Stomach (tissue), 9 donors: ENCODE measurements around the gene SYNDIG1. TPM values are rescaled to one million over a fixed set of nuclear protein-coding genes. Genes with fewer than 3 reads are reported as not detected.

Source experiments
- DNase-seq, 2 donors: peaks; one replicate each; pipeline versions ENCODE4 v3.0.0 to v3.0.0-alpha.2; 2013 to 2019
- H3K27ac ChIP-seq, 5 donors: fragments of 200-600 bp in 4 of 5; sonication (generic) in 4 of 5; one replicate each; pipeline ENCODE4 v1.5.1; 2013 to 2019; ENCODE audit warnings: mild to moderate bottlenecking in 1 of 5, moderate library complexity in 1 of 5
- H3K27me3 ChIP-seq, 3 donors: fragments of 200-600 bp; sonication (generic); one replicate each; pipeline ENCODE4 v1.5.1; 2017 to 2019; ENCODE audit warnings: mixed run types in 1 of 3
- H3K36me3 ChIP-seq, 4 donors: fragments of 200-600 bp; sonication (generic); 1 replicate in 3 of 4; 2 replicates in 1 of 4; pipeline ENCODE4 v1.5.1; 2016 to 2019
- H3K4me1 ChIP-seq, 4 donors: fragments of 200-600 bp; sonication (generic); one replicate each; pipeline ENCODE4 v1.5.1; 2016 to 2019
- H3K4me3 ChIP-seq, 4 donors: fragments of 200-600 bp; sonication (generic) in 3 of 4; one replicate each; pipeline ENCODE4 v1.5.1; 2016 to 2019; ENCODE audit warnings: mild to moderate bottlenecking in 1 of 4
- H3K9me3 ChIP-seq, 4 donors: fragments of 200-600 bp; sonication (generic); one replicate each; pipeline ENCODE4 v1.5.1; 2016 to 2019
- CTCF ChIP-seq, 7 experiments: fragments of 450-650 bp in 4 of 7; fragments of 200-600 bp in 3 of 7; sonication (generic) in 3 of 7; IDR thresholded peaks; one replicate each; pipeline ENCODE4 v1.5.1; 2016 to 2019; ENCODE audit warnings: antibody characterized with exemption in 7 of 7, control low read depth in 2 of 7, mild to moderate bottlenecking in 1 of 7
- EP300 ChIP-seq: sonication (generic); formaldehyde crosslinking; IDR thresholded peaks from one replicate; pipeline ENCODE4 v1.6.1; 2017; ENCODE audit warnings: antibody characterized with exemption
- POLR2A ChIP-seq, 4 donors: fragments of 450-650 bp; IDR thresholded peaks; one replicate each; pipeline ENCODE4 v1.6.1; 2016; ENCODE audit warnings: antibody characterized with exemption in 4 of 4, control low read depth in 2 of 4, mild to moderate bottlenecking in 1 of 4, moderate library complexity in 1 of 4
- POLR2AphosphoS5 ChIP-seq, 3 donors: sonication (generic); formaldehyde crosslinking; IDR thresholded peaks; one replicate each; pipeline ENCODE4 v1.6.1; 2016; ENCODE audit warnings: antibody characterized with exemption in 3 of 3
- WGBS, 5 donors: extraction: QIAGEN DNeasy Blood & Tissue Kit in 3 of 5; methylation state at CpG; one replicate each; pipeline versions ENCODE4 v1.1.5 to v1.1.7; 2013 to 2018; 5-methylcytosine and 5-hydroxymethylcytosine counted together
- intact Hi-C: fragments of 100-400 bp; cut with DNase I; formaldehyde crosslinking; loops from one replicate; pipeline ENCODE4 v1.15.1; 2023; ENCODE audit warnings: low total_unique reads
- polyA plus RNA-seq, 3 donors: library from polyadenylated mRNA; stranded (reverse); fragments of 200-250 nt; gene quantifications; one replicate each; pipeline ENCODE4 v1.2.3, GENCODE V29; 2013
- total RNA-seq, 5 donors: library from RNA; depleted of rRNA; stranded (reverse); fragments of >200 nt; gene quantifications; one replicate each; pipeline versions ENCODE4 v1.1.0 to v1.2.3, GENCODE V29; 2014 to 2016
- donor health status: healthy with polysubstance abuse.
- donor health status: Bipolar disorder and iron deficiency.
- donor health status: healthy.

Gene SYNDIG1
- total and polyA plus RNA-seq, 8 donors = 0.29 to 2.0 (median 0.89) TPM; not detected in 4

DNA sequence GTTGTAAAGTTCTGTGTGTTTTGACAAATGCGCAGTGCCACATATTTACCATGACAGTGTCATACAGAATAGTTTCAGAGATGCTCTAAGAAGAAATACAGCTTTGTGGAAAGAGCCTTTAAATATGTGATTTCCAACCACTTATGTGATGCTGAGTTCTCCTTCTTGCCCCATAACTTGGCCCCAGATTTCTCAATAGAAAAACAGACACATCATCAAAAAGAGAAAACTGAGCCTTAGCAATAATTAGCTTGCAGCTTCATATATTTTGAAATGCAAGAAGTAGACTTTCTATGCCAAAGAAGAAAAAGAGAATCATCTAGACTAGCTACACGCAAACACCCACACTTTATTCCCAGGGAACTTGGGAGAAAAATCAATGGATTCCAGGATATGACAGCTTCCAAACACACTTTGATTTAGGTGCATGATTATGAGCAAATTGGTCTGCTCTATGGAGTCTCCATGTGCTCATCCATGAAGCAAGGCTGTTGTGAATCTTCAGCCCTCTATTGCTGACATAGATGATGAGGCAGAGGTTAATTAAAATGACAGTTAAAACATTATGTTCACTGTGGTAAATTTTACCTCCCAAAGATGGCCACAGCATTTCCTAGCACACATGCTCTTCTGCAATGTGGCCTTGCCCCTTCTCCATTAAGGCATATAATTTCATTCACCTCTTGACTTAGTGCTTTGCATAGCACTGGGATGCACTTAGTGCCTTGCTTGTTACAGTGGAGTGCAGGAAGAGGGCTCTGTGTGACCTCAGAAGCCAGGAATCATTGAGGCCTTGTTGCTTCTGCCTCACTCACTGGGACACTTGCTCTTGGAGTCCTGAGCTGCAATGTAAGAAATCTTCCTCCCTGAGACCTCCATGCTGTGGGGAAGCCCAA lies 174.6 kb downstream of the SYNDIG1 start:
- no peak for DNase-seq
- intact Hi-C loops = no loop called here
- Histone ChIP-seq H3K27me3 (no peaks in the 10 kb centered on the region), H3K27ac (no peak overlapping the region), H3K36me3 (no peaks in the 10 kb centered on the region), H3K9me3 (peaks cover 0 to 25% (median 0%) of the 10 kb centered on the region in 4 donors), H3K4me3 (no peak overlapping the region), H3K4me1 (no peaks in the 10 kb centered on the region)
- no peak for TF ChIP-seq EP300
- TF ChIP-seq CTCF (IDR thresholded peaks at IDR 0.05) = no peak
- TF ChIP-seq POLR2AphosphoS5 (IDR thresholded peaks at IDR 0.05) = no peak
- TF ChIP-seq POLR2A (IDR thresholded peaks at IDR 0.05) = no peak
- WGBS, 5 donors = 85 to 97% (median 95%) methylated on average over 2 of the region's 2 CpGs

DNA sequence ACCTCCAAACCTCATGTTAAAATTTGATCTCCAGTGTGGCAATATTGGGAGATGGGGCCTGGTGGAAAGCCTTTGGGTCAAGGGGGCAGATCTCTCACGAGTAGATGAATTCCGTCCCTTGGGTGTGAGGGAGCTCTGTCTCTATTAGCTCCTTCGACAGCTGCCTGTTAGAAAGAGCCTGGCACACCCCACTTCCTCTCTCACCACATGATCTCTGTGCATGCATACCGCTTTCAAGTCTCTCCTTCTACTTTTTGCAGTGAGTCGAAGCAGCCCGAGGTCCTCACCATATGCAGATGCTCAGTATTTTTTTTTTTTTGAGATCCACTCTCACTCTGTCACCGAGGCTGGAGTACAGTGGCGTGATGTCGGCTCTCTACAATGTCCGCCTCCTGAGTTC lies 176.9 kb downstream of the SYNDIG1 start:
- H3K27ac ChIP-seq = no peak overlapping the region
- intact Hi-C loops = no loop called here
- DNase-seq = no peak
- H3K36me3 ChIP-seq = no peaks in the 10 kb centered on the region
- peaks cover 7 to 17% (median 13%) of the 10 kb centered on the region in 4 donors for H3K4me1 ChIP-seq
- no peaks in the 10 kb centered on the region for H3K27me3 ChIP-seq
- peaks cover 0 to 25% (median 0%) of the 10 kb centered on the region in 4 donors for H3K9me3 ChIP-seq
- WGBS, 5 donors = 75 to 85% (median 81%) methylated on average over 10 of the region's 10 CpGs
- no peak for TF ChIP-seq POLR2AphosphoS5 (IDR thresholded peaks at IDR 0.05)
- no peak for TF ChIP-seq EP300
- no peak for TF ChIP-seq CTCF (IDR thresholded peaks at IDR 0.05)
- no peak for TF ChIP-seq POLR2A (IDR thresholded peaks at IDR 0.05)
- no peak overlapping the region for H3K4me3 ChIP-seq

DNA sequence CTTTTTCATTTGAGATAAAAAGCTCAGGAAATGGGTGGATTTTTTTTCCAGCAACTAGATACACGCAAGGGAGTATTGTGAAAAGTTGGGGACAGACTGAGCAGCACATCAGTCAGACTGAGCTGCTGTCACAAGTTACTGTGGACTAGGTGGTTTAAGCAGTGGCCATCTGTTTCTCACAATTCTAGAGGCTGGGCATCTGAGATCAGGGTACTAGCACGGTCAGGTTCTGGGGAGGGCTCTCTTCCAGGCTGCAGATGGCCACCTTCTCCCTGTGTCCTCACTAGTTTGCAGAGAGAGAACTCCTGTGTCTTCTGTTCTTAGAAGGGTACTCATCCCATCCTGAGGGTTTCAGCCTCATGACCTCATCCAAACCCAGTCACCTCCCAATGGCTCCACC lies 178.3 kb downstream of the SYNDIG1 start:
- no peaks in the 10 kb centered on the region for H3K27me3 ChIP-seq
- peaks cover 0 to 23% (median 0%) of the 10 kb centered on the region in 4 donors for H3K9me3 ChIP-seq
- TF ChIP-seq POLR2A (IDR thresholded peaks at IDR 0.05) = no peak
- no peak for TF ChIP-seq CTCF (IDR thresholded peaks at IDR 0.05)
- TF ChIP-seq POLR2AphosphoS5 (IDR thresholded peaks at IDR 0.05) = no peak
- H3K27ac ChIP-seq = no peak overlapping the region
- peaks cover 7 to 28% (median 24%) of the 10 kb centered on the region in 4 donors for H3K4me1 ChIP-seq
- intact Hi-C loops = no loop called here
- no peaks in the 10 kb centered on the region for H3K36me3 ChIP-seq
- WGBS, 5 donors = 75 to 88% (median 80%) methylated on average over 2 of the region's 2 CpGs
- no peak for DNase-seq
- no peak overlapping the region for H3K4me3 ChIP-seq

- no peaks in the 10 kb centered on the region for H3K27me3 ChIP-seq
- peak in 1 of 2 donors; percentile 64 for DNase-seq
- peaks cover 0 to 15% (median 0%) of the 10 kb centered on the region in 4 donors for H3K9me3 ChIP-seq
- intact Hi-C loops = no loop called here
- TF ChIP-seq POLR2A (IDR thresholded peaks at IDR 0.05) = no peak
- no peak for TF ChIP-seq CTCF (IDR thresholded peaks at IDR 0.05)
- TF ChIP-seq EP300 = no peak
- no peak for TF ChIP-seq POLR2AphosphoS5 (IDR thresholded peaks at IDR 0.05)
- H3K36me3 ChIP-seq = no peaks in the 10 kb centered on the region
- peaks cover 7 to 35% (median 28%) of the 10 kb centered on the region in 4 donors for H3K4me1 ChIP-seq
- H3K27ac ChIP-seq = no peak overlapping the region
- H3K4me3 ChIP-seq = no peak overlapping the region
- 60 to 77% (median 73%) methylated on average over 4 of the region's 4 CpGs for WGBS, 5 donors
These were observed 179.1 kb downstream of the SYNDIG1 start for GRCh38 chr20:24648481-24648880.
